Stomach (tissue), 9 donors: Measurements from ENCODE around the gene FBXO10. TPM values are rescaled to one million over a fixed set of nuclear protein-coding genes. Genes with fewer than 3 reads are reported as not detected.
A peak's percentile ranks its signal among the peaks of the same experiment; 100 is the strongest.

Experiments
- DNase-seq, 2 donors: peaks; one replicate each; pipeline versions ENCODE4 v3.0.0 to v3.0.0-alpha.2; 2013 to 2019
- H3K27ac ChIP-seq, 5 donors: fragments of 200-600 bp in 4 of 5; sonication (generic) in 4 of 5; one replicate each; pipeline ENCODE4 v1.5.1; 2013 to 2019; ENCODE audit warnings: mild to moderate bottlenecking in 1 of 5, moderate library complexity in 1 of 5
- H3K27me3 ChIP-seq, 3 donors: fragments of 200-600 bp; sonication (generic); one replicate each; pipeline ENCODE4 v1.5.1; 2017 to 2019; ENCODE audit warnings: mixed run types in 1 of 3
- H3K36me3 ChIP-seq, 4 donors: fragments of 200-600 bp; sonication (generic); 1 replicate in 3 of 4; 2 replicates in 1 of 4; pipeline ENCODE4 v1.5.1; 2016 to 2019
- H3K4me1 ChIP-seq, 4 donors: fragments of 200-600 bp; sonication (generic); one replicate each; pipeline ENCODE4 v1.5.1; 2016 to 2019
- H3K4me3 ChIP-seq, 4 donors: fragments of 200-600 bp; sonication (generic) in 3 of 4; one replicate each; pipeline ENCODE4 v1.5.1; 2016 to 2019; ENCODE audit warnings: mild to moderate bottlenecking in 1 of 4
- H3K9me3 ChIP-seq, 4 donors: fragments of 200-600 bp; sonication (generic); one replicate each; pipeline ENCODE4 v1.5.1; 2016 to 2019
- CTCF ChIP-seq, 7 experiments: fragments of 450-650 bp in 4 of 7; fragments of 200-600 bp in 3 of 7; sonication (generic) in 3 of 7; IDR thresholded peaks; one replicate each; pipeline ENCODE4 v1.5.1; 2016 to 2019; ENCODE audit warnings: antibody characterized with exemption in 7 of 7, control low read depth in 2 of 7, mild to moderate bottlenecking in 1 of 7
- EP300 ChIP-seq: sonication (generic); formaldehyde crosslinking; IDR thresholded peaks from one replicate; pipeline ENCODE4 v1.6.1; 2017; ENCODE audit warnings: antibody characterized with exemption
- POLR2A ChIP-seq, 4 donors: fragments of 450-650 bp; IDR thresholded peaks; one replicate each; pipeline ENCODE4 v1.6.1; 2016; ENCODE audit warnings: antibody characterized with exemption in 4 of 4, control low read depth in 2 of 4, mild to moderate bottlenecking in 1 of 4, moderate library complexity in 1 of 4
- POLR2AphosphoS5 ChIP-seq, 3 donors: sonication (generic); formaldehyde crosslinking; IDR thresholded peaks; one replicate each; pipeline ENCODE4 v1.6.1; 2016; ENCODE audit warnings: antibody characterized with exemption in 3 of 3
- WGBS, 5 donors: extraction: QIAGEN DNeasy Blood & Tissue Kit in 3 of 5; methylation state at CpG; one replicate each; pipeline versions ENCODE4 v1.1.5 to v1.1.7; 2013 to 2018; 5-methylcytosine and 5-hydroxymethylcytosine counted together
- intact Hi-C: fragments of 100-400 bp; cut with DNase I; formaldehyde crosslinking; loops from one replicate; pipeline ENCODE4 v1.15.1; 2023; ENCODE audit warnings: low total_unique reads
- polyA plus RNA-seq, 3 donors: library from polyadenylated mRNA; stranded (reverse); fragments of 200-250 nt; gene quantifications; one replicate each; pipeline ENCODE4 v1.2.3, GENCODE V29; 2013
- total RNA-seq, 5 donors: library from RNA; depleted of rRNA; stranded (reverse); fragments of >200 nt; gene quantifications; one replicate each; pipeline versions ENCODE4 v1.1.0 to v1.2.3, GENCODE V29; 2014 to 2016
- donor health status: healthy with polysubstance abuse.
- donor health status: Bipolar disorder and iron deficiency.
- donor health status: healthy.

Gene FBXO10
- total and polyA plus RNA-seq, 8 donors = 0.43 to 6.2 (median 2.0) TPM

GRCh38 chr9:37466037-37466709, 110.0 kb downstream of the FBXO10 start:
- peak overlapping the region; percentile 80 to 97 (median 92) for H3K4me3 ChIP-seq
- H3K27ac ChIP-seq = peak overlapping the region; percentile 93 to 100 (median 99)
- TF ChIP-seq POLR2AphosphoS5 (IDR thresholded peaks at IDR 0.05) (peak in 1 of 3 donors; percentile 43), CTCF (IDR thresholded peaks at IDR 0.05) (no peak)
- peak; percentile 74 to 79 for DNase-seq
- no peaks in the 10 kb centered on the region for H3K9me3 ChIP-seq
- peaks cover 14 to 42% (median 37%) of the 10 kb centered on the region in 4 donors for H3K4me1 ChIP-seq
- intact Hi-C loops = no loop called here
- H3K36me3 ChIP-seq = no peaks in the 10 kb centered on the region
- H3K27me3 ChIP-seq = no peaks in the 10 kb centered on the region
- 0% methylated on average over 38 to 47 of the region's 47 CpGs for WGBS, 5 donors

DNA sequence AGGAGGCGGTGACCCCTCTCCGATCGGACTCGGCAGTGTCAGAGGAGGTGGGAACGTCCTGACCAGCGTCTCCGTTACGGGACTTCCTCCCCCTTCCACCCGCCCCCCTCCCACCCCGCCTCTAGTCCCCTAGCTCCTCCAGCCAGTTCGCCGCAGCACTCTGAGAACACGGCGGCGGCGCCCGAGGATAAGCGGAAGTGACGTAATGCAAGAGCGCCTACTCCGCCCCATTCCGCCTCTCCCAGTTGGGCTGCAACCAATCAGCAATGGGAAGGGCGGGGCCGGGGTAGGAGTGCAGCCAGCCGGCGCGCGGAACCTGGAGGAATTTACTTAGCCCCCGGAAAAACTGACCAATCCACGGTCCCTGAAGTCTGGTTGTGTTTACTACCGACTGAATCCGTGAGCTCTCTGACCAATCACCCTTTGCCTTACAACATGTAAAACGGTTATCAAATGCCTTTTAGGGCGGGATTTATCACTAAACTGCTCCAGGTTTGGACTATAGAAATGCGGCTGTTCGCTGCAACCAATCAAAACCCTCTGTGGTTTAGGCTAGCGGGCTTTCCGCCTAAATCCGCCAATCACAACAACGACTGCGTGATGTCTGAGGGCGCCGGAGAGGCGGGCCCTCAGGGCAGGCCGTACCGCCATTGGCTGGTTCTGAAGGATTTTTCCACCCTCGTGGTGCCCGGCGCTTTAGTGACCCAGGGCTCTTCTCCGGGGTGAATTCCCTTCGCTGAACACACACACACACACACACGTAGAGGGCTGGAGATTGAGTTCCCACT, 110.7 kb downstream of the FBXO10 start, which contains the start of gene ZBTB5:
ZBTB5 (minus strand) TSS at position 202 of the 788 bp plus-strand sequence. CDS start 22,899 bp downstream, outside the sequence.
- Histone ChIP-seq H3K27me3 (no peaks in the 10 kb centered on the region), H3K27ac (peak within 1 kb of the TSS; percentile 97 to 100 (median 99)), H3K36me3 (no peaks in the 10 kb centered on the region), H3K9me3 (no peaks in the 10 kb centered on the region), H3K4me1 (peaks cover 14 to 47% (median 39%) of the 10 kb centered on the region in 4 donors), H3K4me3 (peak within 1 kb of the TSS; percentile 80 to 97 (median 92))
- DNase-seq = peak; percentile 99 to 100
- intact Hi-C loops = no loop called here
- WGBS, 5 donors = 0% methylated on average over 23 to 52 of the region's 52 CpGs
- peak in 1 of 4 donors; percentile 12 for TF ChIP-seq POLR2A (IDR thresholded peaks at IDR 0.05)
- TF ChIP-seq POLR2AphosphoS5 (IDR thresholded peaks at IDR 0.05) = peak; percentile 77 to 91 (median 82)
- TF ChIP-seq EP300 = no peak
- TF ChIP-seq CTCF (IDR thresholded peaks at IDR 0.05) = no peak

DNA sequence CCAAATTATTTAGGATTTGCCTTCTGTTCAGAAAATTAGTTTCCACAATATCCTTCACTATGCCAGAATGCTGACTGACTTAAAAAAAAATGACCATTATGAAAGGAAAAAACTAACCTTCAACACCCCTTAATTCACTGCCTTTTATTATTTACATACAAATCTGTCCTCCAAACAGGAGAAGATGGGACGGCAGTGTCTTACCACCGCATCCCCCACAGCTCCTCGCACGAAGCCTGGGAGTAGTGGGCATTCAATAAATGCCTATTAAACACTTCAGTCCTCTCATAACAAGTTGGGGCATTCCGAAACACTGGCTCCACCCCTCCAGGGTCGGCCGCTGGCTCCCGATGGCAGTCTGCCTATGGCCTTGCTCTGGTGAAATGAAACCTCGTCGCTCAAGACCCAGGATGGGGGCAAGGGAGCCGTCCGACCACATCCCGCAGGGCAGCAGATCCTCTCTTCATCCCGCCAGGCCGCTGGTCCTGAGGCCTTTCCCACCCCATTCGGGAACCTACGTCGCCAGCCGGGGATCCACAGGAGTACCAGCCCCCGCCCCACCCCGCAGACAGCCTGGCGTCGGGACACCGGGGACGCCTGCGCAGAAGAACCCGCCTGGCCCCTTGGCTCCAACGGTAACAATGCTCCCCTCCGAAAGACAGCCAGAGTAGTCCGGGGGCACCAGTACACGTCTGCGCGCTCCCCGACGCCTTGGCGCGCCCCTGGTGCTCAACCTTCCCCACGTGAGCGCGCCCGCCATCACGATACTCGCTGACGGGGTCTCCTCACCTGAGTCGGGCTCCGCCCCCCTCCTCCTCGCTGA, 111.5 kb downstream of the FBXO10 start:
- intact Hi-C loops = no loop called here
- TF ChIP-seq CTCF (IDR thresholded peaks at IDR 0.05) = no peak
- TF ChIP-seq POLR2A (IDR thresholded peaks at IDR 0.05) = peak in 1 of 4 donors; percentile 16
- TF ChIP-seq POLR2AphosphoS5 (IDR thresholded peaks at IDR 0.05) = peak in 1 of 3 donors; percentile 1
- TF ChIP-seq EP300 = no peak
- WGBS, 5 donors = 0% methylated on average over 19 to 47 of the region's 47 CpGs
- Histone ChIP-seq H3K27ac (peak overlapping the region; percentile 97 to 100 (median 99)), H3K4me3 (peak overlapping the region; percentile 80 to 97 (median 92)), H3K36me3 (no peaks in the 10 kb centered on the region), H3K9me3 (no peaks in the 10 kb centered on the region), H3K27me3 (no peaks in the 10 kb centered on the region), H3K4me1 (peaks cover 14 to 49% (median 39%) of the 10 kb centered on the region in 4 donors)
- peak in 1 of 2 donors; percentile 72 for DNase-seq

GRCh38 chr9:37464006-37464405, 112.2 kb downstream of the FBXO10 start:
- H3K9me3 ChIP-seq = no peaks in the 10 kb centered on the region
- 21 to 29% (median 24%) methylated on average over 3 of the region's 3 CpGs for WGBS, 5 donors
- no peaks in the 10 kb centered on the region for H3K36me3 ChIP-seq
- intact Hi-C loops = no loop called here
- no peak for TF ChIP-seq POLR2A (IDR thresholded peaks at IDR 0.05)
- TF ChIP-seq EP300 = no peak
- TF ChIP-seq CTCF (IDR thresholded peaks at IDR 0.05) = no peak
- no peak for TF ChIP-seq POLR2AphosphoS5 (IDR thresholded peaks at IDR 0.05)
- DNase-seq = no peak
- peaks cover 14 to 50% (median 42%) of the 10 kb centered on the region in 4 donors for H3K4me1 ChIP-seq
- H3K27me3 ChIP-seq = no peaks in the 10 kb centered on the region
- H3K4me3 ChIP-seq = peak overlapping the region; percentile 80 to 97 (median 92)
- peak overlapping the region in 4 of 5 donors; percentile 98 to 100 (median 100) for H3K27ac ChIP-seq
